SK-N-SH (cell line): Measurements from ENCODE around the gene CNOT1. TPM values are rescaled to one million over a fixed set of nuclear protein-coding genes. Genes with fewer than 3 reads are reported as not detected.

Experiments used
- CTCF ChIA-PET: fragments of 300-600, 350-600 bp; formaldehyde crosslinking; extraction: SDS; loops from one replicate; lab custom pipeline; 2021; lab: Yijun Ruan, JAX
- POLR2A ChIA-PET: fragments of 350-600 bp; sonication (Branson Sonifier 250); formaldehyde crosslinking; extraction: SDS; loops from one replicate; lab custom pipeline; 2020; ENCODE audit warnings: antibody characterized with exemption, inconsistent platforms; lab: Yijun Ruan, JAX
- DNase-seq: peaks from one replicate; pipeline ENCODE4 v3.0.0; 2012
- H2AFZ ChIP-seq: fragments of 200-600 bp; sonication (generic); 2 replicates; pipeline ENCODE4 v1.8.1; 2016; ENCODE audit warnings: antibody characterized with exemption, mild to moderate bottlenecking, low read depth
- H3F3A ChIP-seq: fragments of 200-600 bp; sonication (generic); replicated peaks from 2 replicates; pipeline ENCODE3; 2016; ENCODE audit warnings: antibody characterized with exemption, mild to moderate bottlenecking; ENCODE audit not compliant: insufficient read depth
- H3K27ac ChIP-seq, 2 experiments: fragments of 200-500 bp in 1 of 2; fragments of 200-600 bp in 1 of 2; sonication (Bioruptor generic) in 1 of 2; sonication (generic), shearing (Covaris generic) in 1 of 2; 2 replicates each; pipeline versions ENCODE4 v1.5.1 to v1.6.1; 2014 to 2016; ENCODE audit warnings: low read depth in 2 of 2, inconsistent platforms in 1 of 2, low read length in 1 of 2, mild to moderate bottlenecking in 1 of 2, mixed read lengths in 1 of 2
- H3K27me3 ChIP-seq: fragments of 200-600 bp; sonication (generic), shearing (Covaris generic); 2 replicates; pipeline ENCODE4 v1.6.1; 2016; ENCODE audit warnings: mixed run types; ENCODE audit not compliant: insufficient read depth
- H3K36me3 ChIP-seq, 2 experiments: fragments of 200-500 bp in 1 of 2; fragments of 200-600 bp in 1 of 2; sonication (Bioruptor generic) in 1 of 2; sonication (generic) in 1 of 2; replicated peaks in 1 of 2; 2 replicates each; pipeline versions ENCODE3 to v1.5.1; 2014 to 2016; ENCODE audit warnings: low read length in 1 of 2, mild to moderate bottlenecking in 1 of 2; ENCODE audit not compliant: insufficient read depth in 2 of 2, control insufficient read depth in 1 of 2
- H3K4me1 ChIP-seq, 2 experiments: fragments of 200-500 bp in 1 of 2; fragments of 200-600 bp in 1 of 2; sonication (Bioruptor generic) in 1 of 2; sonication (generic), shearing (Covaris generic) in 1 of 2; 2 replicates each; pipeline versions ENCODE4 v1.5.1 to v1.6.1; 2014 to 2016; ENCODE audit warnings: low read depth in 1 of 2, low read length in 1 of 2, mixed run types in 1 of 2; ENCODE audit not compliant: insufficient read depth in 2 of 2, control insufficient read depth in 1 of 2
- H3K4me2 ChIP-seq: fragments of 200-600 bp; sonication (generic), shearing (Covaris generic); 2 replicates; pipeline ENCODE4 v1.6.1; 2017; ENCODE audit warnings: mixed run types
- H3K4me3 ChIP-seq, 2 experiments: fragments of 200-500 bp in 1 of 2; fragments of 200-600 bp in 1 of 2; sonication (Bioruptor generic) in 1 of 2; sonication (generic), shearing (Covaris generic) in 1 of 2; 2 replicates each; pipeline versions ENCODE4 v1.5.1 to v1.8.1; 2014 to 2016; ENCODE audit warnings: low read depth in 2 of 2, inconsistent platforms in 1 of 2, low read length in 1 of 2, mild to moderate bottlenecking in 1 of 2, mixed read lengths in 1 of 2, moderate library complexity in 1 of 2
- H3K79me2 ChIP-seq: fragments of 200-600 bp; sonication (generic); 2 replicates; pipeline ENCODE4 v1.8.1; 2017; ENCODE audit warnings: mild to moderate bottlenecking; ENCODE audit not compliant: insufficient read depth
- H3K9ac ChIP-seq: fragments of 200-600 bp; sonication (generic); 2 replicates; pipeline ENCODE4 v1.6.1; 2017; ENCODE audit warnings: mixed run types
- H3K9me2 ChIP-seq: fragments of 200-600 bp; sonication (generic); 2 replicates; pipeline ENCODE4 v1.6.1; 2017; ENCODE audit warnings: mixed run types
- H3K9me3 ChIP-seq: fragments of 200-600 bp; sonication (generic); 2 replicates; pipeline ENCODE4 v1.6.1; 2017; ENCODE audit warnings: mixed run types, mild to moderate bottlenecking, moderate library complexity
- H4K20me1 ChIP-seq: fragments of 200-600 bp; sonication (generic); 2 replicates; pipeline ENCODE4 v1.6.1; 2017; ENCODE audit warnings: mild to moderate bottlenecking, mixed run types; ENCODE audit not compliant: insufficient read depth
- ELF1 ChIP-seq: IDR thresholded peaks from 2 replicates; pipeline ENCODE4 v1.4.0; 2012
- EP300 ChIP-seq, 2 experiments: IDR thresholded peaks; 2 replicates each; pipeline versions ENCODE4 v1.4.0 to v1.6.1; 2012; ENCODE audit warnings: borderline replicate concordance in 1 of 2, low read depth in 1 of 2, low read length in 1 of 2
- FOSL2 ChIP-seq: IDR thresholded peaks from 2 replicates; pipeline ENCODE4 v1.4.0; 2012; ENCODE audit warnings: low read depth, mild to moderate bottlenecking, moderate library complexity, borderline replicate concordance
- FOXJ3 ChIP-seq: sonication (generic); formaldehyde crosslinking; IDR thresholded peaks from 2 replicates; pipeline ENCODE4 v1.5.1; 2020; ENCODE audit warnings: mild to moderate bottlenecking, missing genetic modification reagents
- GABPA ChIP-seq: IDR thresholded peaks from 2 replicates; pipeline ENCODE4 v1.4.0; 2012; ENCODE audit warnings: low read depth, mild to moderate bottlenecking
- MEF2A ChIP-seq: IDR thresholded peaks from 2 replicates; pipeline ENCODE4 v1.4.0; 2012; ENCODE audit warnings: low read depth, borderline replicate concordance
- MXI1 ChIP-seq: IDR thresholded peaks from 2 replicates; pipeline ENCODE4 v1.6.1; 2012; ENCODE audit warnings: mild to moderate bottlenecking, low read depth, low read length, improper control_type of control experiment
- NFIC ChIP-seq: IDR thresholded peaks from 2 replicates; pipeline ENCODE4 v1.4.0; 2012; ENCODE audit warnings: borderline replicate concordance
- RAD21 ChIP-seq: IDR thresholded peaks from 2 replicates; pipeline ENCODE4 v1.6.1; 2012; ENCODE audit warnings: mild to moderate bottlenecking, low read length
- REST ChIP-seq: IDR thresholded peaks from 2 replicates; pipeline ENCODE4 v1.6.1; 2012; ENCODE audit warnings: mild to moderate bottlenecking, low read depth, low read length, moderate library complexity
- RFX5 ChIP-seq: IDR thresholded peaks from 2 replicates; pipeline ENCODE4 v1.6.1; 2012; ENCODE audit warnings: mild to moderate bottlenecking, improper control_type of control experiment, low read length
- RXRA ChIP-seq: IDR thresholded peaks from 2 replicates; pipeline ENCODE4 v1.4.0; 2012; ENCODE audit warnings: low read depth, mild to moderate bottlenecking, borderline replicate concordance
- SIN3A ChIP-seq: IDR thresholded peaks from 2 replicates; pipeline ENCODE4 v1.6.1; 2012; ENCODE audit warnings: low read depth, mild to moderate bottlenecking, low read length, moderate library complexity, borderline replicate concordance
- TCF12 ChIP-seq: IDR thresholded peaks from 2 replicates; pipeline ENCODE4 v1.4.0; 2012
- YY1 ChIP-seq: IDR thresholded peaks from 2 replicates; pipeline ENCODE4 v1.4.0; 2012; ENCODE audit warnings: low read depth, mild to moderate bottlenecking
- WGBS: methylation state at CpG from one replicate; pipeline ENCODE4 v1.1.6; 2017; ENCODE audit warnings: low lambda C conversion rate; 5-methylcytosine and 5-hydroxymethylcytosine counted together
- polyA plus RNA-seq, 3 experiments: library from polyadenylated mRNA; depleted of rRNA; stranded (reverse); fragments of >200 nt; gene quantifications; 2 replicates each; pipeline ENCODE4 v1.2.3, GENCODE V29; 2012

The CNOT1 gene
- polyA plus RNA-seq, 1 of the 3 experiments (the other 2 are of a cell fraction), result 77.8 TPM

GRCh38 chr16:58578642-58579041 is 51.0 kb downstream of the CNOT1 start:
- no peak overlapping the region for H2AFZ ChIP-seq
- H3K27ac ChIP-seq, result no peak overlapping the region
- ChIA-PET CTCF (interaction anchor here (1.1 to 1.5 kb wide), 3 partner anchors 8 to 82 kb away, joined by 3 to 5 read pairs (median 3); no protein-coding TSS in a partner anchor), POLR2A (no interaction called here)
- peaks cover 2 to 8% of the 10 kb centered on the region in 2 experiments; a peak in 2 of 4 replicates for H3K4me1 ChIP-seq
- no peak overlapping the region for H3K4me3 ChIP-seq
- no peaks in the 10 kb centered on the region for H4K20me1 ChIP-seq
- H3K4me2 ChIP-seq, result no peak overlapping the region
- H3F3A ChIP-seq, result peaks cover 5% of the 10 kb centered on the region
- no peaks in the 10 kb centered on the region for H3K27me3 ChIP-seq
- H3K9me2 ChIP-seq, result no peaks in the 10 kb centered on the region
- no peak overlapping the region for H3K9ac ChIP-seq
- H3K9me3 ChIP-seq, result no peaks in the 10 kb centered on the region
- H3K79me2 ChIP-seq, result peaks cover 12% of the 10 kb centered on the region; the same call in 1 of the 2 replicates
- peaks cover 83 to 87% of the 10 kb centered on the region in 2 experiments for H3K36me3 ChIP-seq
- TF ChIP-seq RXRA (no peak), FOXJ3 (CRISPR knock-in tag) (no peak), EP300 (IDR thresholded peaks at IDR 0.05; ENCODE audit: borderline replicate concordance in 1 of 2, low read depth in 1 of 2, low read length in 1 of 2) (no peak), REST (no peak), MEF2A (no peak), GABPA (no peak), RFX5 (no peak), ELF1 (no peak), YY1 (no peak)
- TF ChIP-seq, all 33 proteins: peak for 0
- DNase-seq, result no peak
- 99% methylated on average over 3 of the region's 3 CpGs for WGBS

GRCh38 chr16:58577141-58577540 is 52.5 kb downstream of the CNOT1 start:
- H3K36me3 ChIP-seq, result peaks cover 70 to 81% of the 10 kb centered on the region in 2 experiments

More at GRCh38 chr16:58577141-58577540, 52.5 kb downstream of the CNOT1 start:
- DNase-seq, result no peak
- Histone ChIP-seq H3K9me2 (no peaks in the 10 kb centered on the region), H2AFZ (no peak overlapping the region), H3K27me3 (no peaks in the 10 kb centered on the region), H3K9ac (no peak overlapping the region), H3K4me2 (no peak overlapping the region), H3K4me1 (no peaks in the 10 kb centered on the region), H3K4me3 (no peak overlapping the region), H3F3A (no peaks in the 10 kb centered on the region), H3K27ac (no peak overlapping the region), H3K9me3 (no peaks in the 10 kb centered on the region), H4K20me1 (no peaks in the 10 kb centered on the region), H3K79me2 (peaks cover 9% of the 10 kb centered on the region; the same call in 1 of the 2 replicates)
- TF ChIP-seq TCF12 (no peak), ELF1 (no peak), FOSL2 (no peak), NFIC (no peak), RAD21 (no peak), MXI1 (no peak), SIN3A (no peak)
- WGBS, result 47% methylated on average over 1 of the region's 1 CpG
- ChIA-PET CTCF (no interaction called here), POLR2A (no interaction called here)
